ENCODE data around the gene HNRNPL.
"Not testable (repeated sequence)": the region's sequence is repeated elsewhere in the genome, so short reads cannot be mapped to it uniquely, and the experiment has no call there.

DNA sequence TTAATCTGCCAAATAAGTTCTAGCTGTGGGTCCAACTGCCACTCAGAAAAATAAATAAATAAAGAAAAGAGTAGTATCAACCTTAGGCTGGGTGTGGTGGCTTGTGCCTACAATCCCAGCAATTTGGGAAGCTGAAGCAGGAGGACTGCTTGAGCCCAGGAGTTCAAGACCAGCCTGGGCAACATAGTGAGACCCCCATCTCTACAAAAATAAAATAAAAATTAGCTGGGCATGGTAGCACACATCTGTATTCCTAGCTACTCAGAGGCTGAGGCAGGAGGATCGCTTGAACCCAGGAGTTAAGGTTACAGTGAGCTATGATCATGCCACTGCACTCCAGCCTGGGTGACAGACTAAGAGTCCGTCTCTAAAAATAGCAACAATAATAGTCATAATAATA lies 35.9 kb downstream of the HNRNPL start:
- TF ChIP-seq SUZ12 (IDR thresholded peaks at IDR 0.05; ENCODE audit: extremely low read depth, insufficient read depth, insufficient read length); YY1 (IDR thresholded peaks at IDR 0.05; ENCODE audit: insufficient read depth, insufficient read length): not testable (repeated sequence)
